Ovary (tissue), 3 donors: ENCODE results near the gene HYPK.

Experiments
- EP300 ChIP-seq: sonication (generic); formaldehyde crosslinking; IDR thresholded peaks from one replicate; pipeline ENCODE4 v1.6.1; 2017; ENCODE audit warnings: antibody characterized with exemption
- POLR2A ChIP-seq: fragments of 450-650 bp; IDR thresholded peaks from one replicate; pipeline ENCODE4 v1.6.1; 2017; ENCODE audit warnings: antibody characterized with exemption, mild to moderate bottlenecking, moderate library complexity
- TF ChIP-seq, protein P1 (sequence below), 3 donors: fragments of 450-650 bp in 2 of 3; fragments of 200-600 bp in 1 of 3; IDR thresholded peaks; one replicate each; pipeline versions ENCODE4 v1.5.1 to v1.8.0; 2016 to 2022; ENCODE audit warnings: antibody characterized with exemption in 3 of 3, mild to moderate bottlenecking in 1 of 3
- donor health status: DM: no; HTN: no; CAD: no.

DNA sequence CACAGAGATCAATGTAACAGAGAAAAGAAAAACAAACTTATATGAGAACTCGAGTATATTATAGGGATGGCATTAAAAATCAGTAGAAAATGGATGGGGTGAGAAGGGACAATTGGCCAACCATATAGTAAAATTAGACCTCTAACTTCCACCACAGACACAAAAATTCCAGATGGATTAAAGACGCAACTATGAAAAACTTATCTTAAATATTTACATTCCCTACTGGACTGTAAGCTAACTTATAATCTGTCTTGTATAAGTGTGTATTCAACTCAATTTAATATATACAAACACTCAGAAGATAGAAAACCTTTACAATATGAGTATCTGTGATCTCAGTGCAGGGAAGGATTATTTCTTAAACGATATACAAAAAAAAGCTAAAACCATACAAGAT lies 21.1 kb downstream of the HYPK start:
- TF ChIP-seq, protein P1, sequence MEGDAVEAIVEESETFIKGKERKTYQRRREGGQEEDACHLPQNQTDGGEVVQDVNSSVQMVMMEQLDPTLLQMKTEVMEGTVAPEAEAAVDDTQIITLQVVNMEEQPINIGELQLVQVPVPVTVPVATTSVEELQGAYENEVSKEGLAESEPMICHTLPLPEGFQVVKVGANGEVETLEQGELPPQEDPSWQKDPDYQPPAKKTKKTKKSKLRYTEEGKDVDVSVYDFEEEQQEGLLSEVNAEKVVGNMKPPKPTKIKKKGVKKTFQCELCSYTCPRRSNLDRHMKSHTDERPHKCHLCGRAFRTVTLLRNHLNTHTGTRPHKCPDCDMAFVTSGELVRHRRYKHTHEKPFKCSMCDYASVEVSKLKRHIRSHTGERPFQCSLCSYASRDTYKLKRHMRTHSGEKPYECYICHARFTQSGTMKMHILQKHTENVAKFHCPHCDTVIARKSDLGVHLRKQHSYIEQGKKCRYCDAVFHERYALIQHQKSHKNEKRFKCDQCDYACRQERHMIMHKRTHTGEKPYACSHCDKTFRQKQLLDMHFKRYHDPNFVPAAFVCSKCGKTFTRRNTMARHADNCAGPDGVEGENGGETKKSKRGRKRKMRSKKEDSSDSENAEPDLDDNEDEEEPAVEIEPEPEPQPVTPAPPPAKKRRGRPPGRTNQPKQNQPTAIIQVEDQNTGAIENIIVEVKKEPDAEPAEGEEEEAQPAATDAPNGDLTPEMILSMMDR (IDR thresholded peaks at IDR 0.05), result no peak
- TF ChIP-seq POLR2A (no peak), EP300 (no peak)
